NCI-H2029 treated with DMSO at 0.1 percent for 48 hours (cell line): ENCODE results near the gene VTI1A.
"Not testable (repeated sequence)": the region's sequence is repeated elsewhere in the genome, so short reads cannot be mapped to it uniquely, and the experiment has no call there.

Experiments used
- DNase-seq: peaks from one replicate; lab custom pipeline; 2025; lab: John Stamatoyannopoulos, UW

The VTI1A gene

DNA sequence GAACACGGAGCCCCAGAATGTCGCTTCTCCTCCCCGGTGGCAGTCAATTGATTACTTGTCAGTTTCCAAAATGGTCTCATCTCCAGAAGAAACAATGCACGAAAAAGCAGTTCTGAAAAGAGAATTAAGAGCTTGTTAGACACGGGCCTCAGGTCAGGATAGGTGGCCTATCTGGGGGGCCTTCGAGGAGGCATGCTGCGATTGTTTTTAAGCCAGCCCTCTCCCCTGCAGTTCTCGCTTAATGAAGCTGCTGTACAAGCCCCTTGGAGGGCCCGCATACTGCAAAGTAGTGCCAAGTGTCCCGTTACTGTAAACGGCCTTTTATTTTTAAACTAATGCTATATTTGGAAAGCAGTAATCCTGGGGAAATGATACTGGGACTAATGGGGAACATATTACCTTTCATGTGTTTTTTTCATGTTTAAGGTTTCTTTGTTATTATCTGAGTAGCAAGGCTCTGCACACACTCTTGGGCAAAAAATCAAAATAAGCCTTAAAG lies 388.3 kb downstream of the VTI1A start:
- DNase-seq = no peak

DNA sequence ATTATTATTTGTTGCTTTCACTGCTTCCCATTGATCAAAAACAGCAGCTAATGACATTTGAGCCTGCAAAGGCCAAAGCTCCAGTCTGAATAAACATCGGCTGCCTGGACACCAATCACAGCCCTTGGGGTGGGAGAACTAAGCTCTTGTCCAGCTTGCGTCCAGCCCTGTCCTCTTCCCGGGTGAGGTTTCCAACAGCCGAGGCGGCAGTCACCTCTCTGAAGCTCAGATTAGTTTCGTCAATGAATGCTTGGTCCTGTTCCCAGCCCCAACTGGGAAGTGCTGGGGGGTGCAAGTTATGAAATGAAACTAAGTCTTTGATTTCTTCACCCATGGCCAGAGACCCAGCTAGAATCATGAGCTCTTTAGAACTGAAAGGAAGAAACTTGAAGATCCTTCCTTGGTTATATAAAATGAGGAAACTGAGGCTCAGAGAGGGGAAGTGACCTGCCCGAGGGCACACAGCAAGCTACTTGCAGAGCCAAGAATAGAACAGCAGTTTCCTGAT lies 389.0 kb downstream of the VTI1A start:
- no peak for DNase-seq

GRCh38 chr10:112838784-112839481 lies 391.9 kb downstream of the VTI1A start:
- DNase-seq = no peak

DNA sequence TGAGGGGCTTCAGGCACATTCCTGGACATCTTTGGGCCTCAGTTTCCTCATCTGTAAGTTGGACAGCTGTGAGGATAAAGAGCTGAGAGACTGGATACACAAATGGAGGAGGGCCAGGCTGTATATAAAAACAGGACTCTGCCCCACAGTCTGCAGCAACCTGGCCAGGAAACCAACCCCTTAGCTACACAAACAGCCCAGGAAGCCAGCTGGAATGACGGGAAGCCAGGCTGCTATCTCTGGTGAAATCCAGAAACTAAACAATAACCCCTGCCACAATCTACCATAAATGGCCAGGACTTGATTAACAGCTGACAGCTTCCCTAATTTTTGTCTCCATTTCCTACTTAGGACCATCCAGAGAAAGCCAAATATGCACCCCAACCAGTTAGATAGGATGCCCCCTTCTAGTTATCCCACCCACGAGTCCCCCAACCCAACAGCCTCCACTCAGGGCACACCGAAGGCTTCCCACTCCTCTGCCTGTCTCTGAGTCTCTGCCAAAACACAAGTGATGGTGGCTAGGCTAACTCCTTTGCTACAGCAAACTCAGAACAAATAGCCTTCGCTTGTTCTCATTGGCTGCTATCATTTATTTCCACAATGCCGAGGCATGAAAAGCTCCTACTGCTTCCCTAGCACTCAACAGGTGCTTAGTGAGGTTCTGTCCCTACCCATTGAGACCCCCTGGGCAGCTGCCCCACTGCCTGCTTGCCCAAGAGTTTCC lies 393.1 kb downstream of the VTI1A start:
- DNase-seq = no peak

GRCh38 chr10:112841549-112841948 lies 394.5 kb downstream of the VTI1A start:
- no peak for DNase-seq

- DNase-seq = no peak
These were observed 395.9 kb downstream of the VTI1A start for GRCh38 chr10:112842832-112843360.

DNA sequence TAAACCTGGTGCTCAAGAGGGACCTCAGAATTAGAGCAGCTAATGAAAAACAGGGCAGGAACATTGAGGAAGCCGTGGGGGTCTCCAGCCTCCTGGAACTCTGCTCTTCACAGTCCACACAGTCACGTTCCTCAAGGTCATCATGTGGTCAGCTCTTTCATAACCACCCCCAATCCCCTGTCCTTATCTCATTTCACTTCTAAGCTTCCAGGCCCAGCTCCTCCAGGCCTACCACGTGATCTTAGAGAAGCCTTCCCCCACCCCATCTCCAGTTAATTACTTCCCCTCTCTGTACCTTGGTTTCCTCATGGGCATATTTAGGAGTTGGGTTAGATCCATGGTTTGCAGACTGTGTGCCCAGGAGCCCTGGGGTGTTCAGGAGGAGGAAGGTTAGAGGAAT lies 396.6 kb downstream of the VTI1A start:
- DNase-seq = no peak

DNA sequence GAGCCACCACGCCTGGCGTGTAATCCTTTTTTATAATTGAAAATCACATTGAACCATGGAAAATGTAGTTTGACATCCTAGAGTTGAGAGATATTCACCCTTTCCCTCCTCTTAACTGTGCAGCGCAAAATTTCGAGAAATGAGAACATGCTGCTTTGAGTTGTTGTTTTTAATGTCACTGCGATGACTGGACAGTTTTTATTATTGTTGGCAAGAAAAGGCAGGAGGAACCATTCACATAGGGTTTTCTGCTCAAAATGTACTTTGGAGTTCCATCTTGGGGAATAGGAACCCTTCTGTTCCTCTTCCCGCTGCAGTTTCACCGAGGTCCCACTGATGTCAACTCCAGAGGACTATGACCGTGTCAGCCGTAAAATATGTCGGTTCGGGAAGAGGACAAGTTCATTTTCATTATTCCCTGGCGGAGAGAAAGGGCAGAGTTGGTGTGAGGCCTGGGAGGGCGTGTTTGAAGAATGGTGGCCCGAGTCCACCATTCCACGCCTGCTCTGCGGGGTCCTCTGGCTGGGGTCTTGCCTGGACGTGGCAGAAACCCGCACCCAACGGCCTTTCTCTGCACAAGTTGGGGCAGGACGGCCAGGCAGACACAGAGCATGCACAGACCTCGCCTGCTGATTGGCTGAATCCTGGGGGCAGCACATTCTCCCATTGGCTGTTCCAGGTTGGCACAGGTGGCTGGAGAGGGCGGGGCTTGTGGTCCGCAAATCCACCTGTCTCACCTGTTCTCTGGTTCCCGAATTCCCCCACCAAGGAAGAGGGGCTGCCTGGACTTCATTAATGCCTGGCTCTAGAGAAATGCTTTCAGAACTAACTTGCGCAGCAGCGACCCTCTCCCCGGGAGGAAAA lies 397.9 kb downstream of the VTI1A start:
- DNase-seq = no peak

DNA sequence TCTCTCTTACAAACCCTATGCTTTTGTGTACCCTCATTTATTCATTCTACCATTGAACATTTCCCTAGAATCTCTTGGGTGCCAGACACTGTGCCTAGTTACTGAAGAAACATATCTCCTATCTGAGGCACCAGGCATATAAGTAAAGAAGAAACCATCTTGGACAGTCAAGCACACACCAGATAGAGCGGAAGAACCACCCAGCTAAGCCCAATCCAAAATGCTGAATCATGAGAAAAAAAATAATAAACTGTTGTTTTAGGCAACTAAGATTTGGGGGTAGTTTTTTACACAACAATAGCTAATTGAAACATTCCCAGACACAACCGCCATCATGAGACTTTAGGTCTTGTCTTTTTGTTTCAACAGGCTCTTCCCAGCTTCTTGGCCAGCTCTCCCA lies 400.8 kb downstream of the VTI1A start:
- no peak for DNase-seq

DNA sequence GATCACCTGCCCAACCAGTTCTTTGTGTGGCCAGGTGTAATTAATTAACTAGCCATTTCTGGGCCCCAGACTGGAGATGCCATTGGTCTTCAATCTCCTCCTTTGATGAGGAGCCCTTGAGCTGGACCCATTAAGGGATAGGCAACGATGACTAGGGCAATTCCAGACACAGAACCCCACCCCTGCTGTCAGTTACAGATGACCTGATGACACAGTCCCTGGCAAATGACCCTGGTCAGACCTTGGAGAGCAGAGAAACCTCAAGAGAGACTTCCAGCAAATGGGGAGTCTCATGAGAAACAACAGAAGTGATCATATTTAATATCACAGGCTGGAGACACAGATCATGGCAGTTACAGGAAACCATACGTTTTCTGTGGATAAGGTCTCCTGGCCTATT lies 401.2 kb downstream of the VTI1A start:
- no peak for DNase-seq

DNA sequence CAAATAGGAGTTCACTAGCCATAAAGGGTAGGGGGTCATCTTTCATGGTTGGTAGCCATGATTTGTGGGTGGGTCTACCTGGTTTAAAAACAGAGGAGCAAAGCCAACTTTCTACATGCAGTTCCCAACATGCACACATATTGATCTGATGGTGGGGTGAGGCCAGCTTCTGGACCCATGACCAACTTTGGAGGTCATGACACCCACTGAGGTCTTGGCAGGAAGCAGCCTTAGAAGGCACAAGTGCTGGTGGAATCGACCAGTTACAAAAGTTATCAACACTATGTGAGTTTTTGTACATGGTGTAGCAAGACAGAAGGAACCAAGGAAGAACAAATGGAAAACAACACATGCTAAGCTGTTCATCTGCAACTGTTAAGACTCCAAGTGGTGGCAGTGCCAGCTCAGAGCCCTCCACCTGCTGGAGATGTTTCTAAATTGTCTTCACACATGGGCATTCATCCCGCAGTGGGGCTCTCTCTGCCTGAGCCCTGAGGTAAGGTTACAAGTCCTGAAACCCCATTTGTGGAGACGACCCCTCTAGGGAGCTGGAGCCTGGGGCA lies 401.9 kb downstream of the VTI1A start:
- DNase-seq = no peak

DNA sequence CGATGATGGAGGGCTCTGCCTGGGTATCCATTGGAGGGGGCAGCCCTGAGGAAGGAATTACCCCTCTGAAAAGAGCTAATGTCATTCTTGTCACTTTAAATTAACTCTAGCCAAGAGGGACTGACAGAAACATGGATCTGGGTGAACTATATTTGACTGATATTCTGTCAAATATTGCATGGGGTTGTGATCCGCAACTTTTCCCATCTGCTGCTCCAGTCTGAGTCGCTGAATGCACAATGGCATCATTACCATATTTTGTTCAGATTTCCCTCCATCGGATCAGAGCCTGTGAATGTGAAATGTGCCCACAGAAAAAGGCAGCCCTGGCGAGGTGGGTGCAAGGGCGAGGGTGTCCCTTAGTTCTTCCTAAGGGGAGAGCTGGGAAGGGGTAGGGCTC lies 402.5 kb downstream of the VTI1A start:
- DNase-seq = no peak

- DNase-seq = no peak
These were observed 404.2 kb downstream of the VTI1A start for GRCh38 chr10:112851181-112851580.

- DNase-seq = no peak
These were observed 404.7 kb downstream of the VTI1A start for GRCh38 chr10:112851588-112852211.

GRCh38 chr10:112852306-112852705 lies 405.3 kb downstream of the VTI1A start:
- no peak for DNase-seq

GRCh38 chr10:112855134-112855533 lies 408.1 kb downstream of the VTI1A start:
- DNase-seq = no peak

DNA sequence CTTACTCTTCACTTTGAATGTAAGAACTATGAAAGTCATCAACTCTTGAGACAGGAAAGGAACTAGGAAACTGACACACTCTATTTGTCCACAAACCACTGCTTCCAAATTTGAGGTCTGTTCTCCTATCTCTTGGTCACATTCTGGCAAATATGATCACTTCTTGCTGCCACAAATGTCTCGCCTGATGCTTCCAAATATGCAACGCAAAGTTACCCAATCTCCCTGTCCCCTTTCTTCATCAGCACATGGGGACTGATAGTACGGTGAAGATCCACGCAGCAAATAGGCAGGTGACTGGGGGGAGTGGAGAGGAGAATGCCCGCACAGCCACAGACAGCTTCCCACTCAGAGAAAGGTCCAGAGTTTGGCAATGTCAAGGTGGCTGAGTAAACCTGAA lies 410.5 kb downstream of the VTI1A start:
- no peak for DNase-seq

DNA sequence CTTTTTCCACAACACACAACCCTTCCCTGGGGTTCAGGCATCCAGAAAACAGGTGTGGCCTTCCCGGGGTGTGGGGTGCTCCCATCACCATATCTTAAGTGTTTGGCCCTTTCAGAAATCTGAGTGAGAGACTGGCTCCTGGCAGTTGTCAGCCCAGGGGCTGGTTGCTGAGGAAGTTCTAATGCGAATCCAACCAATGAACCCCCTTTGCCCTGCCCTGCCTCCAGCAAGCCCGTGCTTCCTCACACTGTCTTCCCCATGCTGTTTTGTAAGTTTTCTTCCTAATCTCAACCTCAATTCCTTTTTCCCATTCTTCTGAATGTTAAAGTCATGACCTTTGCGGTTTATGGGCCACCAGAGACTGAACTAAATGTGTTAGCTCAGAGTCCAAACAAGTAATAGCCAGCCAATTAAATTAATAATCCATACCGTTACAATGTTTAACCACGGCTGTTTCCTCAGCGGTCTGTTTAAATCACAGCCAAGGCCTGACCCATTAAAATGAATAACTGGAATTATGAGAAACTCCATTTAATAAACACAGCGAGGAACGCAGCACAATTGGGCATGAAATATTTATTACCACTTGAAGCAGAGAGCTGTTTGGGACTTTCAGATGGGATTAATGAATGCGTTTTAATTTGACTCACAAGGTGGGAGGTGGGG lies 412.1 kb downstream of the VTI1A start:
- DNase-seq = no peak

GRCh38 chr10:112859793-112860192 lies 412.8 kb downstream of the VTI1A start:
- DNase-seq = no peak

DNA sequence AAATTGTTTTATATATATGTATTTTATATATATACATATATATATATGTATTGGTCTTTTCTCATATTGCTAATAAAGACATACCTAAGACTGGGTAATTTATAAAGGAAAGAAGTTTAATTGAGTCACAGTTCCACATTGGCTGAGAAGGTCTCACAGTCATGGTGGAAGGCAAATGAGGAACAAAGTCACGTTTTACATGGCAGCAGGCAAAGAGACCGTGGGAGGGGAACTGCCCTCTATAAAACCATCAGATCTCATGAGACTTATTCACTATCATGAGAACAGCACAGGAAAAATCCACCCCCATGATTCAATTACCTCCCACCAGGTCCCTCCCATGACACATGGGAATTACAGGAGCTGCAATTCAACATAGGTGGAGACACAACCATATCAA lies 416.4 kb downstream of the VTI1A start:
- DNase-seq = not testable (repeated sequence)
